Endothelial cell of umbilical vein (primary cell): ENCODE results near the gene IL6ST.

Source experiments
- CTCF ChIP-seq, 2 donors: IDR thresholded peaks; 1 replicate in 1 of 2; 2 replicates in 1 of 2; pipeline ENCODE4 v1.5.1; 2011; ENCODE audit warnings: low read length in 2 of 2, mild to moderate bottlenecking in 2 of 2, moderate library complexity in 2 of 2, control low read depth in 1 of 2, inconsistent platforms in 1 of 2, low read depth in 1 of 2; ENCODE audit not compliant: insufficient read depth in 1 of 2; ENCODE audit errors: extremely low read depth in 1 of 2
- EZH2 ChIP-seq: IDR thresholded peaks from 2 replicates; pipeline ENCODE4 v1.6.1; 2012; ENCODE audit warnings: borderline replicate concordance, low read depth, mild to moderate bottlenecking, moderate library complexity, low read length, inconsistent platforms; ENCODE audit not compliant: severe bottlenecking
- FOS ChIP-seq: IDR thresholded peaks from 2 replicates; pipeline ENCODE4 v1.6.1; 2011; ENCODE audit warnings: mild to moderate bottlenecking, low read length, moderate library complexity, borderline replicate concordance; ENCODE audit not compliant: insufficient read depth
- GATA2 ChIP-seq: IDR thresholded peaks from 2 replicates; pipeline ENCODE4 v1.7.0; 2011; ENCODE audit warnings: low read depth, mild to moderate bottlenecking, moderate library complexity, mixed read lengths, low read length; ENCODE audit not compliant: insufficient read length, insufficient read depth
- JUN ChIP-seq: IDR thresholded peaks from 2 replicates; pipeline ENCODE4 v1.6.1; 2011; ENCODE audit warnings: borderline replicate concordance, low read depth; ENCODE audit not compliant: insufficient read length, insufficient read depth
- MYC ChIP-seq: IDR thresholded peaks from one replicate; pipeline ENCODE4 v1.6.1; 2011; ENCODE audit warnings: mild to moderate bottlenecking, low read depth, low read length
- POLR2A ChIP-seq: IDR thresholded peaks from 2 replicates; pipeline ENCODE4 v1.6.1; 2012; ENCODE audit warnings: low read depth, mild to moderate bottlenecking, control low read depth, low read length
- POLR2AphosphoS5 ChIP-seq: IDR thresholded peaks from 2 replicates; pipeline ENCODE4 v1.6.1; 2012; ENCODE audit warnings: low read depth, mild to moderate bottlenecking, control low read depth, low read length, moderate library complexity; ENCODE audit not compliant: insufficient read depth
- TF ChIP-seq, protein P1 (sequence below): IDR thresholded peaks from 2 replicates; pipeline ENCODE4 v1.6.1; 2011; ENCODE audit not compliant: insufficient read depth, insufficient read length

GRCh38 chr5:55982957-55983381 is 11.8 kb downstream of the IL6ST start:
- TF ChIP-seq CTCF (IDR thresholded peaks at IDR 0.05; ENCODE audit: extremely low read depth in 1 of 2, insufficient read depth in 1 of 2, low read depth in 1 of 2, low read length in 2 of 2): peak in 1 of 2 donors; percentile 12
- TF ChIP-seq EZH2: no peak
- no peak for TF ChIP-seq POLR2A
- no peak for TF ChIP-seq JUN
- TF ChIP-seq POLR2AphosphoS5: no peak
- TF ChIP-seq, protein P1, sequence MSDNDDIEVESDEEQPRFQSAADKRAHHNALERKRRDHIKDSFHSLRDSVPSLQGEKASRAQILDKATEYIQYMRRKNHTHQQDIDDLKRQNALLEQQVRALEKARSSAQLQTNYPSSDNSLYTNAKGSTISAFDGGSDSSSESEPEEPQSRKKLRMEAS: no peak
- no peak for TF ChIP-seq MYC
- no peak for TF ChIP-seq GATA2
- no peak for TF ChIP-seq FOS
